Hepatocyte (in vitro differentiated cells): ENCODE measurements around the gene PTPRN2. TPM values are rescaled to one million over a fixed set of nuclear protein-coding genes. Genes with fewer than 3 reads are reported as not detected.

Experiments
- DNase-seq: peaks from one replicate; pipeline ENCODE4 v3.0.0-alpha.2; 2016; ENCODE audit warnings: low spot score
- H2AFZ ChIP-seq: fragments of 200-600 bp; sonication (generic); 2 replicates; pipeline ENCODE4 v1.6.0; 2016; ENCODE audit warnings: antibody characterized with exemption, mild to moderate bottlenecking
- H3K27ac ChIP-seq: fragments of 200-600 bp; sonication (generic); 2 replicates; pipeline ENCODE4 v1.5.1; 2016; ENCODE audit warnings: mild to moderate bottlenecking
- H3K27me3 ChIP-seq: fragments of 200-600 bp; sonication (generic); 2 replicates; pipeline ENCODE4 v1.6.1; 2016
- H3K36me3 ChIP-seq: fragments of 200-600 bp; sonication (generic); replicated peaks from 2 replicates; pipeline ENCODE4 v1.5.1; 2016; ENCODE audit warnings: low read depth; ENCODE audit not compliant: insufficient read depth
- H3K4me1 ChIP-seq: fragments of 200-600 bp; sonication (generic); 2 replicates; pipeline ENCODE4 v1.5.1; 2016; ENCODE audit warnings: mild to moderate bottlenecking, moderate library complexity; ENCODE audit not compliant: insufficient read depth
- H3K4me2 ChIP-seq: fragments of 200-600 bp; sonication (generic); 2 replicates; pipeline ENCODE4 v1.6.0; 2016
- H3K4me3 ChIP-seq: fragments of 200-600 bp; sonication (generic); 2 replicates; pipeline ENCODE4 v1.5.1; 2016; ENCODE audit warnings: mild to moderate bottlenecking
- H3K79me2 ChIP-seq: fragments of 200-600 bp; sonication (generic); 2 replicates; pipeline ENCODE4 v1.6.0; 2017; ENCODE audit warnings: mild to moderate bottlenecking
- H3K9me2 ChIP-seq: fragments of 200-600 bp; sonication (generic); replicated peaks from 2 replicates; pipeline ENCODE4 v1.6.0; 2017; ENCODE audit warnings: mild to moderate bottlenecking; ENCODE audit not compliant: insufficient read depth
- H3K9me3 ChIP-seq: fragments of 200-600 bp; sonication (generic); 2 replicates; pipeline ENCODE4 v1.5.1; 2016; ENCODE audit warnings: low read depth, mild to moderate bottlenecking
- H4K20me1 ChIP-seq: fragments of 200-600 bp; sonication (generic); 2 replicates; pipeline ENCODE4 v1.6.0; 2016; ENCODE audit warnings: mild to moderate bottlenecking; ENCODE audit not compliant: insufficient read depth, poor library complexity, severe bottlenecking
- CTCF ChIP-seq: fragments of 200-600 bp; sonication (generic); IDR thresholded peaks from 2 replicates; pipeline ENCODE4 v1.5.1; 2016; ENCODE audit warnings: antibody characterized with exemption, mild to moderate bottlenecking; ENCODE audit not compliant: poor library complexity
- EZH2 ChIP-seq: fragments of 200-600 bp; sonication (generic); IDR thresholded peaks from 2 replicates; pipeline ENCODE4 v1.6.1; 2016; ENCODE audit warnings: antibody characterized with exemption, mild to moderate bottlenecking, borderline replicate concordance
- EZH2phosphoT487 ChIP-seq: fragments of 200-600 bp; sonication (generic); IDR thresholded peaks from one replicate; pipeline ENCODE4 v1.6.1; 2018; ENCODE audit warnings: antibody characterized with exemption, mild to moderate bottlenecking, low read depth, moderate library complexity; ENCODE audit not compliant: unreplicated experiment, severe bottlenecking
- WGBS: methylation state at CpG from one replicate; pipeline ENCODE4 v1.1.6; 2016; ENCODE audit warnings: low lambda C conversion rate; ENCODE audit errors: missing lambda C conversion rate; 5-methylcytosine and 5-hydroxymethylcytosine counted together
- polyA plus RNA-seq: library from polyadenylated mRNA; unstranded; fragments of >200 nt; fragmentation: Nextera tagmentation; extraction: Ambion mirVana; gene quantifications from 2 replicates; pipeline ENCODE4 v1.2.1, GENCODE V29; 2016
- total RNA-seq: library from RNA; depleted of rRNA; stranded (reverse); fragments of >200 nt; gene quantifications from 2 replicates; pipeline ENCODE4 v1.2.3, GENCODE V29; 2014

Gene PTPRN2
- total and polyA plus RNA-seq, 2 experiments from 2014 or later, result 2.1 to 3.3 TPM

GRCh38 chr7:157758468-157759245 is 829.0 kb downstream of the PTPRN2 start:
- H3K27ac ChIP-seq, result no peak overlapping the region
- H3K4me3 ChIP-seq, result no peak overlapping the region
- H3K79me2 ChIP-seq, result no peaks in the 10 kb centered on the region
- no peaks in the 10 kb centered on the region for H3K27me3 ChIP-seq
- no peak overlapping the region for H3K4me2 ChIP-seq
- no peaks in the 10 kb centered on the region for H3K9me2 ChIP-seq
- H3K36me3 ChIP-seq, result no peaks in the 10 kb centered on the region
- TF ChIP-seq CTCF, result no peak
- TF ChIP-seq EZH2, result no peak
- TF ChIP-seq EZH2phosphoT487, result no peak
- H2AFZ ChIP-seq, result no peak overlapping the region
- no peaks in the 10 kb centered on the region for H3K9me3 ChIP-seq
- DNase-seq, result no peak
- H4K20me1 ChIP-seq, result no peaks in the 10 kb centered on the region
- no peaks in the 10 kb centered on the region for H3K4me1 ChIP-seq
- 94% methylated on average over 30 of the region's 36 CpGs for WGBS

- no peaks in the 10 kb centered on the region for H3K79me2 ChIP-seq
Observed at GRCh38 chr7:157757776-157758467, 829.7 kb downstream of the PTPRN2 start.

GRCh38 chr7:157757211-157757610 is 830.4 kb downstream of the PTPRN2 start:
- no peak overlapping the region for H2AFZ ChIP-seq
- no peak overlapping the region for H3K27ac ChIP-seq
- no peak for DNase-seq
- TF ChIP-seq EZH2phosphoT487 (no peak), CTCF (no peak), EZH2 (no peak)
- no peaks in the 10 kb centered on the region for H3K9me3 ChIP-seq
- no peak overlapping the region for H3K4me3 ChIP-seq
- H3K4me1 ChIP-seq, result no peaks in the 10 kb centered on the region
- 90% methylated on average over 18 of the region's 21 CpGs for WGBS
- no peaks in the 10 kb centered on the region for H4K20me1 ChIP-seq
- no peaks in the 10 kb centered on the region for H3K9me2 ChIP-seq
- no peaks in the 10 kb centered on the region for H3K27me3 ChIP-seq
- H3K4me2 ChIP-seq, result no peak overlapping the region
- no peaks in the 10 kb centered on the region for H3K36me3 ChIP-seq
- no peaks in the 10 kb centered on the region for H3K79me2 ChIP-seq

More at GRCh38 chr7:157757776-157758467, 829.7 kb downstream of the PTPRN2 start:
- no peak overlapping the region for H3K27ac ChIP-seq
- H3K4me3 ChIP-seq, result no peak overlapping the region
- H3K36me3 ChIP-seq, result no peaks in the 10 kb centered on the region
- no peaks in the 10 kb centered on the region for H3K27me3 ChIP-seq
- no peak for TF ChIP-seq EZH2phosphoT487
- no peak for TF ChIP-seq EZH2
- TF ChIP-seq CTCF, result no peak
- no peak for DNase-seq
- H2AFZ ChIP-seq, result no peak overlapping the region
- no peak overlapping the region for H3K4me2 ChIP-seq
- WGBS, result 88% methylated on average over 47 of the region's 48 CpGs
- H3K4me1 ChIP-seq, result no peaks in the 10 kb centered on the region
- no peaks in the 10 kb centered on the region for H3K9me2 ChIP-seq
- no peaks in the 10 kb centered on the region for H4K20me1 ChIP-seq
- H3K9me3 ChIP-seq, result no peaks in the 10 kb centered on the region
